Mammary epithelial cell (primary cell): ENCODE measurements around the gene PARD3.

Source experiments
- CTCF ChIP-seq, 2 donors: IDR thresholded peaks in 1 of 2; conservative IDR thresholded peaks in 1 of 2; 2 replicates each; pipeline ENCODE4 v1.5.1; 2011 to 2012; ENCODE audit warnings: inconsistent platforms in 2 of 2, low read length in 2 of 2, mild to moderate bottlenecking in 2 of 2, control low read depth in 1 of 2, low read depth in 1 of 2; ENCODE audit not compliant: insufficient read depth in 1 of 2; ENCODE audit errors: extremely low read depth in 1 of 2
- EZH2 ChIP-seq: IDR thresholded peaks from 2 replicates; pipeline ENCODE4 v1.6.1; 2012; ENCODE audit warnings: low read length, inconsistent platforms, borderline replicate concordance

- TF ChIP-seq CTCF (conservative IDR thresholded peaks at IDR 0.05 in 1 of 2, IDR thresholded peaks at IDR 0.05 in 1 of 2; ENCODE audit: extremely low read depth in 1 of 2, insufficient read depth in 1 of 2, low read depth in 1 of 2, low read length in 2 of 2), result no peak
- TF ChIP-seq EZH2, result no peak
Observed at GRCh38 chr10:34413214-34413613, 401.9 kb downstream of the PARD3 start.
